Colonic mucosa (tissue), 4 donors: ENCODE measurements around the gene RRP15. TPM values are rescaled to one million over a fixed set of nuclear protein-coding genes. Genes with fewer than 3 reads are reported as not detected.

Experiments used
- DNase-seq: peaks from one replicate; pipeline ENCODE4 v3.0.0-alpha.2; 2020
- H3K27ac ChIP-seq: fragments of 200-600 bp; one replicate; pipeline ENCODE4 v1.8.0; 2021
- H3K27me3 ChIP-seq: fragments of 200-600 bp; one replicate; pipeline ENCODE4 v1.8.0; 2021
- H3K36me3 ChIP-seq: fragments of 200-600 bp; one replicate; pipeline ENCODE4 v1.8.0; 2021
- H3K4me1 ChIP-seq: fragments of 200-600 bp; one replicate; pipeline ENCODE4 v1.8.0; 2021; ENCODE audit warnings: mild to moderate bottlenecking
- H3K4me3 ChIP-seq: fragments of 200-600 bp; one replicate; pipeline ENCODE4 v1.8.0; 2021
- H3K9ac ChIP-seq, 2 donors: one replicate each; pipeline ENCODE4 v1.7.0; 2013; ENCODE audit warnings: control low read depth in 2 of 2, low read depth in 2 of 2, low read length in 2 of 2
- H3K9me3 ChIP-seq: fragments of 200-600 bp; one replicate; pipeline ENCODE4 v1.8.0; 2021
- CTCF ChIP-seq: fragments of 200-600 bp; IDR thresholded peaks from one replicate; pipeline ENCODE4 v1.8.0; 2022; ENCODE audit warnings: antibody characterized with exemption, mild to moderate bottlenecking
- intact Hi-C: fragments of 100-400 bp; cut with DNase I; formaldehyde crosslinking; loops from one replicate; pipeline ENCODE4 v1.14.1; 2022
- total RNA-seq, 2 donors: library from RNA; stranded (reverse); fragmentation: NEBNext Ultra II Directional in 1 of 2; extraction: Animal tissue kit (Norgen Biotek cat#: 25700) in 1 of 2; gene quantifications; one replicate each; pipeline ENCODE4 v1.2.1, GENCODE V29; 2021
- donor health status: healthy.
- donor health status: DM: no; HTN: no; CAD: no.
- donor health status: DM: no; HTN: no; CAD: no.

Gene RRP15
- total RNA-seq, 2 donors from 2014 or later, result 7.8 to 15.0 TPM

- Histone ChIP-seq H3K9ac (no peak overlapping the region), H3K27me3 (peaks cover 6% of the 10 kb centered on the region), H3K27ac (no peak overlapping the region), H3K36me3 (no peaks in the 10 kb centered on the region), H3K9me3 (no peaks in the 10 kb centered on the region), H3K4me3 (no peak overlapping the region), H3K4me1 (no peaks in the 10 kb centered on the region)
- intact Hi-C loops, result no loop called here
- DNase-seq, result no peak
- TF ChIP-seq CTCF, result no peak
Observed at GRCh38 chr1:218352075-218352438, 67.0 kb downstream of the RRP15 start.

GRCh38 chr1:218353656-218354055 is 68.6 kb downstream of the RRP15 start:
- no peaks in the 10 kb centered on the region for H3K4me1 ChIP-seq
- no peak for TF ChIP-seq CTCF
- no peak overlapping the region for H3K9ac ChIP-seq
- H3K36me3 ChIP-seq, result no peaks in the 10 kb centered on the region
- DNase-seq, result no peak
- no peak overlapping the region for H3K27ac ChIP-seq
- intact Hi-C loops, result no loop called here
- no peaks in the 10 kb centered on the region for H3K9me3 ChIP-seq
- no peak overlapping the region for H3K4me3 ChIP-seq
- no peaks in the 10 kb centered on the region for H3K27me3 ChIP-seq

GRCh38 chr1:218355278-218355677 is 70.2 kb downstream of the RRP15 start:
- no peaks in the 10 kb centered on the region for H3K9me3 ChIP-seq
- DNase-seq, result no peak
- H3K36me3 ChIP-seq, result no peaks in the 10 kb centered on the region
- H3K27me3 ChIP-seq, result no peaks in the 10 kb centered on the region
- no peaks in the 10 kb centered on the region for H3K4me1 ChIP-seq
- no peak for TF ChIP-seq CTCF
- no peak overlapping the region for H3K4me3 ChIP-seq
- no peak overlapping the region for H3K27ac ChIP-seq
- H3K9ac ChIP-seq, result no peak overlapping the region
- intact Hi-C loops, result no loop called here

- H3K4me3 ChIP-seq, result no peak overlapping the region
- no peak overlapping the region for H3K9ac ChIP-seq
- no peak overlapping the region for H3K27ac ChIP-seq
- no peaks in the 10 kb centered on the region for H3K4me1 ChIP-seq
- H3K36me3 ChIP-seq, result no peaks in the 10 kb centered on the region
- H3K27me3 ChIP-seq, result no peaks in the 10 kb centered on the region
- H3K9me3 ChIP-seq, result no peaks in the 10 kb centered on the region
- DNase-seq, result no peak
- no peak for TF ChIP-seq CTCF
- intact Hi-C loops, result no loop called here
Observed at GRCh38 chr1:218357211-218357892, 72.3 kb downstream of the RRP15 start.

- Histone ChIP-seq H3K27me3 (no peaks in the 10 kb centered on the region), H3K4me3 (no peak overlapping the region), H3K36me3 (no peaks in the 10 kb centered on the region), H3K4me1 (no peaks in the 10 kb centered on the region), H3K9ac (no peak overlapping the region), H3K27ac (no peak overlapping the region), H3K9me3 (no peaks in the 10 kb centered on the region)
- intact Hi-C loops, result no loop called here
- no peak for TF ChIP-seq CTCF
- no peak for DNase-seq
Observed at GRCh38 chr1:218357893-218358232, 72.8 kb downstream of the RRP15 start.
